ENCODE results near the gene HAUS6.
A peak's percentile ranks its signal among the peaks of the same experiment; 100 is the strongest.

Gene HAUS6

GRCh38 chr9:19087106-19088000, 15.4 kb downstream of the HAUS6 start:
- Histone ChIP-seq H3K9ac (ENCODE audit: low read length) (no peak overlapping the region), H3K4me1 (ENCODE audit: low read length) (no peaks in the 10 kb centered on the region), H3K9me3 (replicated peaks; ENCODE audit: insufficient read depth, low read length) (no peaks in the 10 kb centered on the region), H3K27ac (ENCODE audit: low read length) (no peak overlapping the region), H3F3A (ENCODE audit: insufficient read depth, low read length) (no peaks in the 10 kb centered on the region), H3K79me2 (ENCODE audit: low read length) (no peaks in the 10 kb centered on the region), H3K36me3 (replicated peaks; ENCODE audit: insufficient read depth, low read length) (no peaks in the 10 kb centered on the region), H3K9me2 (replicated peaks; ENCODE audit: insufficient read depth, low read length) (no peaks in the 10 kb centered on the region), H4K20me1 (ENCODE audit: insufficient read depth, low read length) (no peaks in the 10 kb centered on the region), H3K4me2 (ENCODE audit: low read depth, low read length) (no peak overlapping the region), H3K4me3 (ENCODE audit: low read length) (no peak overlapping the region), H3K27me3 (replicated peaks; ENCODE audit: insufficient read depth, low read length) (no peaks in the 10 kb centered on the region), H2AFZ (ENCODE audit: low read length) (no peak overlapping the region)
- DNase-seq, result no peak
- TF ChIP-seq EZH2phosphoT487 (IDR thresholded peaks at IDR 0.05; ENCODE audit: low read length) (no peak), EZH2 (optimal IDR thresholded peaks at IDR 0.05; ENCODE audit: low read depth, low read length) (no peak), CTCF (IDR thresholded peaks at IDR 0.05; ENCODE audit: low read length) (no peak)

GRCh38 chr9:19085295-19085694, 17.4 kb downstream of the HAUS6 start:
- Histone ChIP-seq H3K36me3 (replicated peaks; ENCODE audit: insufficient read depth, low read length) (no peaks in the 10 kb centered on the region), H3K9me2 (replicated peaks; ENCODE audit: insufficient read depth, low read length) (no peaks in the 10 kb centered on the region), H3K4me3 (ENCODE audit: low read length) (no peak overlapping the region), H3K4me2 (ENCODE audit: low read depth, low read length) (no peak overlapping the region), H3K27me3 (replicated peaks; ENCODE audit: insufficient read depth, low read length) (no peaks in the 10 kb centered on the region), H3K9me3 (replicated peaks; ENCODE audit: insufficient read depth, low read length) (no peaks in the 10 kb centered on the region), H3F3A (ENCODE audit: insufficient read depth, low read length) (no peaks in the 10 kb centered on the region), H4K20me1 (ENCODE audit: insufficient read depth, low read length) (no peaks in the 10 kb centered on the region), H3K79me2 (ENCODE audit: low read length) (no peaks in the 10 kb centered on the region), H2AFZ (ENCODE audit: low read length) (no peak overlapping the region), H3K27ac (ENCODE audit: low read length) (no peak overlapping the region), H3K9ac (ENCODE audit: low read length) (no peak overlapping the region), H3K4me1 (ENCODE audit: low read length) (no peaks in the 10 kb centered on the region)
- DNase-seq, result no peak
- TF ChIP-seq CTCF (IDR thresholded peaks at IDR 0.05; ENCODE audit: low read length), result peak; percentile 21; the same call in 1 of the 2 replicates
- TF ChIP-seq EZH2 (optimal IDR thresholded peaks at IDR 0.05; ENCODE audit: low read depth, low read length), result no peak
- no peak for TF ChIP-seq EZH2phosphoT487 (IDR thresholded peaks at IDR 0.05; ENCODE audit: low read length)

- no peak for DNase-seq
- TF ChIP-seq CTCF (IDR thresholded peaks at IDR 0.05; ENCODE audit: low read length), result no peak
- no peak for TF ChIP-seq EZH2phosphoT487 (IDR thresholded peaks at IDR 0.05; ENCODE audit: low read length)
- no peak for TF ChIP-seq EZH2 (optimal IDR thresholded peaks at IDR 0.05; ENCODE audit: low read depth, low read length)
- Histone ChIP-seq H3K4me3 (ENCODE audit: low read length) (no peak overlapping the region), H3K36me3 (replicated peaks; ENCODE audit: insufficient read depth, low read length) (no peaks in the 10 kb centered on the region), H2AFZ (ENCODE audit: low read length) (no peak overlapping the region), H3K27ac (ENCODE audit: low read length) (no peak overlapping the region), H4K20me1 (ENCODE audit: insufficient read depth, low read length) (no peaks in the 10 kb centered on the region), H3K9me3 (replicated peaks; ENCODE audit: insufficient read depth, low read length) (no peaks in the 10 kb centered on the region), H3K9me2 (replicated peaks; ENCODE audit: insufficient read depth, low read length) (no peaks in the 10 kb centered on the region), H3K4me1 (ENCODE audit: low read length) (no peaks in the 10 kb centered on the region), H3K9ac (ENCODE audit: low read length) (no peak overlapping the region), H3K27me3 (replicated peaks; ENCODE audit: insufficient read depth, low read length) (no peaks in the 10 kb centered on the region), H3K79me2 (ENCODE audit: low read length) (no peaks in the 10 kb centered on the region), H3K4me2 (ENCODE audit: low read depth, low read length) (no peak overlapping the region), H3F3A (ENCODE audit: insufficient read depth, low read length) (no peaks in the 10 kb centered on the region)
Observed at GRCh38 chr9:19074836-19075235, 27.9 kb downstream of the HAUS6 start.
